ENCODE measurements around the gene CRKL.

The CRKL gene

DNA sequence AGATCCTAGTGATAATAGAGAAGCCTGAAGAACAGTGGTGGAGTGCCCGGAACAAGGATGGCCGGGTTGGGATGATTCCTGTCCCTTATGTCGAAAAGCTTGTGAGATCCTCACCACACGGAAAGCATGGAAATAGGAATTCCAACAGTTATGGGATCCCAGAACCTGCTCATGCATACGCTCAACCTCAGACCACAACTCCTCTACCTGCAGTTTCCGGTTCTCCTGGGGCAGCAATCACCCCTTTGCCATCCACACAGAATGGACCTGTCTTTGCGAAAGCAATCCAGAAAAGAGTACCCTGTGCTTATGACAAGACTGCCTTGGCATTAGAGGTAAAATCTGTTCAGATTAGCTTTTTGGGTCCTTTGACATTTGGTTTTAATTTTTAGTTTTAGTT lies 16.7 kb downstream of the CRKL start:
- TF ChIP-seq ZBTB7A (IDR thresholded peaks at IDR 0.05; ENCODE audit: low read depth) (no peak), TEAD4 (IDR thresholded peaks at IDR 0.05) (no peak), TAF1 (IDR thresholded peaks at IDR 0.05; ENCODE audit: low read depth) (no peak), CEBPB (IDR thresholded peaks at IDR 0.05) (no peak), EGR1 (IDR thresholded peaks at IDR 0.05) (no peak), YY1 (IDR thresholded peaks at IDR 0.05; ENCODE audit: low read depth) (no peak), EP300 (IDR thresholded peaks at IDR 0.05; ENCODE audit: borderline replicate concordance) (no peak), NFIC (IDR thresholded peaks at IDR 0.05) (no peak), FOXM1 (IDR thresholded peaks at IDR 0.05; ENCODE audit: borderline replicate concordance, low read depth) (no peak), RAD21 (IDR thresholded peaks at IDR 0.05; ENCODE audit: low read depth) (no peak)
- TF ChIP-seq, protein P1, sequence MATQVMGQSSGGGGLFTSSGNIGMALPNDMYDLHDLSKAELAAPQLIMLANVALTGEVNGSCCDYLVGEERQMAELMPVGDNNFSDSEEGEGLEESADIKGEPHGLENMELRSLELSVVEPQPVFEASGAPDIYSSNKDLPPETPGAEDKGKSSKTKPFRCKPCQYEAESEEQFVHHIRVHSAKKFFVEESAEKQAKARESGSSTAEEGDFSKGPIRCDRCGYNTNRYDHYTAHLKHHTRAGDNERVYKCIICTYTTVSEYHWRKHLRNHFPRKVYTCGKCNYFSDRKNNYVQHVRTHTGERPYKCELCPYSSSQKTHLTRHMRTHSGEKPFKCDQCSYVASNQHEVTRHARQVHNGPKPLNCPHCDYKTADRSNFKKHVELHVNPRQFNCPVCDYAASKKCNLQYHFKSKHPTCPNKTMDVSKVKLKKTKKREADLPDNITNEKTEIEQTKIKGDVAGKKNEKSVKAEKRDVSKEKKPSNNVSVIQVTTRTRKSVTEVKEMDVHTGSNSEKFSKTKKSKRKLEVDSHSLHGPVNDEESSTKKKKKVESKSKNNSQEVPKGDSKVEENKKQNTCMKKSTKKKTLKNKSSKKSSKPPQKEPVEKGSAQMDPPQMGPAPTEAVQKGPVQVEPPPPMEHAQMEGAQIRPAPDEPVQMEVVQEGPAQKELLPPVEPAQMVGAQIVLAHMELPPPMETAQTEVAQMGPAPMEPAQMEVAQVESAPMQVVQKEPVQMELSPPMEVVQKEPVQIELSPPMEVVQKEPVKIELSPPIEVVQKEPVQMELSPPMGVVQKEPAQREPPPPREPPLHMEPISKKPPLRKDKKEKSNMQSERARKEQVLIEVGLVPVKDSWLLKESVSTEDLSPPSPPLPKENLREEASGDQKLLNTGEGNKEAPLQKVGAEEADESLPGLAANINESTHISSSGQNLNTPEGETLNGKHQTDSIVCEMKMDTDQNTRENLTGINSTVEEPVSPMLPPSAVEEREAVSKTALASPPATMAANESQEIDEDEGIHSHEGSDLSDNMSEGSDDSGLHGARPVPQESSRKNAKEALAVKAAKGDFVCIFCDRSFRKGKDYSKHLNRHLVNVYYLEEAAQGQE (IDR thresholded peaks at IDR 0.05; ENCODE audit: low read depth) = no peak
- TF ChIP-seq, protein P2, sequence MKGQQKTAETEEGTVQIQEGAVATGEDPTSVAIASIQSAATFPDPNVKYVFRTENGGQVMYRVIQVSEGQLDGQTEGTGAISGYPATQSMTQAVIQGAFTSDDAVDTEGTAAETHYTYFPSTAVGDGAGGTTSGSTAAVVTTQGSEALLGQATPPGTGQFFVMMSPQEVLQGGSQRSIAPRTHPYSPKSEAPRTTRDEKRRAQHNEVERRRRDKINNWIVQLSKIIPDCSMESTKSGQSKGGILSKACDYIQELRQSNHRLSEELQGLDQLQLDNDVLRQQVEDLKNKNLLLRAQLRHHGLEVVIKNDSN (IDR thresholded peaks at IDR 0.05) = no peak
- TF ChIP-seq, protein P3, sequence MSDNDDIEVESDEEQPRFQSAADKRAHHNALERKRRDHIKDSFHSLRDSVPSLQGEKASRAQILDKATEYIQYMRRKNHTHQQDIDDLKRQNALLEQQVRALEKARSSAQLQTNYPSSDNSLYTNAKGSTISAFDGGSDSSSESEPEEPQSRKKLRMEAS (IDR thresholded peaks at IDR 0.05) = no peak

DNA sequence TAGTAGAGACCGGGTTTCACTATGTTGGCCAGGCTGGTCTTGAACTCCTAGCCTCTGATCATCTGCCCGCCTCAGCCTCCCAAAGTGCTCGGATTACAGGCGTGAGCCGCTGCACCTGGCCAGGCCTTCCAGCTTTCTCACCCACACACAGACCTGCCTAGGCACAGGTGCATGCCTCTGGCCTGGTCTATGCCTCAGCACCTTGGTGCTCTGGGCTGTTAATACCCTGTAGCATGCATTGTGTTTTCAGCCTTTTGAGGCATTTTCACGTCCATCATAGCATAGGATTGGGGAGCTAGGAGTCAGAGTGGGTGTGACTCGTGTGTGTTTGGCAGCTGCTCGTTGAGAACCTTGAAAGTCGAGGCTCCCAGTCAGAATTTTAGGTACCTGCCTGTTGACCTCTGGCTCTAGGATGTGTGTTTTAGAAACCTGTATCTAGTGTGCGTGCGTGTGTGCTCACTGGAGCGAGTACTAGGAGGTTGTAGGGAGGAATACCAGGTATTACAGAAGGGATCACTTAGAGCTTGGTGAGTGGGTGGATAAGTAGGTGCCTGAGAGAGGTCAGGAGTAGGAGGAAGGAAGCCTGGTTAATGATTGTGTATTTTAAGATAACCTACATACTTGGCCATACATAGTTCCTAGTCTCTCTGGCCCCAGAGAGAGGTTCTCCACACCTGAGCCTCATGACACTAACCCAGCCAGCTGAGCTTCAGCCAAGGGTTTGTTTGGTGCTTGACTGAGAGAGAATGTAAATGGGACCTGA lies 20.0 kb downstream of the CRKL start:
- TF ChIP-seq TEAD4 (IDR thresholded peaks at IDR 0.05) = no peak
- TF ChIP-seq, protein P1 (IDR thresholded peaks at IDR 0.05; ENCODE audit: low read depth) = no peak
- no peak for TF ChIP-seq ZBTB7A (IDR thresholded peaks at IDR 0.05; ENCODE audit: low read depth)
- TF ChIP-seq EGR1 (IDR thresholded peaks at IDR 0.05) = no peak
- TF ChIP-seq NFIC (IDR thresholded peaks at IDR 0.05) = no peak
- TF ChIP-seq TAF1 (IDR thresholded peaks at IDR 0.05; ENCODE audit: low read depth) = no peak
- no peak for TF ChIP-seq RAD21 (IDR thresholded peaks at IDR 0.05; ENCODE audit: low read depth)
- no peak for TF ChIP-seq FOXM1 (IDR thresholded peaks at IDR 0.05; ENCODE audit: borderline replicate concordance, low read depth)
- no peak for TF ChIP-seq EP300 (IDR thresholded peaks at IDR 0.05; ENCODE audit: borderline replicate concordance)
- TF ChIP-seq CEBPB (IDR thresholded peaks at IDR 0.05) = no peak
- no peak for TF ChIP-seq TCF12 (IDR thresholded peaks at IDR 0.05; ENCODE audit: low read depth)
- TF ChIP-seq YY1 (IDR thresholded peaks at IDR 0.05; ENCODE audit: low read depth) = no peak
- TF ChIP-seq, protein P3 (IDR thresholded peaks at IDR 0.05) = no peak
- TF ChIP-seq CREB1 (IDR thresholded peaks at IDR 0.05; ENCODE audit: low read depth) = no peak
- TF ChIP-seq, protein P2 (IDR thresholded peaks at IDR 0.05) = no peak

DNA sequence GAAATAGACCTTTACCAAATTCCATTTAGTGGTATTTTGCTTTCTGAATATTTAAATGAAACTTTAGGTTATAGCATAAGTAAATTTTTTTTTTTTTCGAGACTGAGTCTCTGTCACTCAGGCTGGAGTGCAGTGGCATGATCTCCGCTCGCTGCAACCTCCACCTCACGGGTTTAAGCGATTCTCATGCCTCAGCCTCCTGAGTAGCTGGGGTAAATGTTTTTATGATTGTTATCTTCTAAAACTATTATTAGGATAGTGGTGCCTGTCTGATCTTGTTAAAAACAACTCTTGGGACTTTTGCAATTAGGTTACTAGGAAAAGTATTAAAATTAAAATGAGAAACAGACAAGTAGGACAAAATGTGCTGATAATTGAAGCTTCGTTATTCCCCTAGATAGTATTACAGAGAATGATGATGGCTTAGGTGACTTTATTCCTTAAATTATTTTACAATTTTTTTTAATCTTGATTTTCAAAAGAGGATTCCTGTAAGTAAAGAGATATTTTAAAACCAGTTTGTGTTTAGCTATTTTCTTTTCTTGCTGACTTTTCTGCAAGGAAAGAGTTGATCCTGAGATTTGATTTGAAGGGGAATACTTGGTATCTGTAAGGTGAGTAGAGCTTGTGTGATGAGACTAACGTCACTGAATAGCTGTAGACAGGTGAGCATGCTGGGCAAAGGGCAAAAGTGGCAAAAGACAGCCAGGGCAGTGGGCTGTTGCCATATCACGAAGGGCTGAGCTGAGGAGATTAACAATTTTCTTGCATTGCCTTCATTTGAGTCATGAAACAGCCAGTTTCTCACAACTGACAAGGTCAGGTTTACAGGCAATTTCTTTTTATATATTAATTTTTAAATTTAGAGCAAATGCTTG lies 20.8 kb downstream of the CRKL start:
- TF ChIP-seq TEAD4 (IDR thresholded peaks at IDR 0.05) (no peak), EP300 (IDR thresholded peaks at IDR 0.05; ENCODE audit: borderline replicate concordance) (no peak), YY1 (IDR thresholded peaks at IDR 0.05; ENCODE audit: low read depth) (no peak), ZBTB7A (IDR thresholded peaks at IDR 0.05; ENCODE audit: low read depth) (no peak), EGR1 (IDR thresholded peaks at IDR 0.05) (no peak), RAD21 (IDR thresholded peaks at IDR 0.05; ENCODE audit: low read depth) (no peak)

DNA sequence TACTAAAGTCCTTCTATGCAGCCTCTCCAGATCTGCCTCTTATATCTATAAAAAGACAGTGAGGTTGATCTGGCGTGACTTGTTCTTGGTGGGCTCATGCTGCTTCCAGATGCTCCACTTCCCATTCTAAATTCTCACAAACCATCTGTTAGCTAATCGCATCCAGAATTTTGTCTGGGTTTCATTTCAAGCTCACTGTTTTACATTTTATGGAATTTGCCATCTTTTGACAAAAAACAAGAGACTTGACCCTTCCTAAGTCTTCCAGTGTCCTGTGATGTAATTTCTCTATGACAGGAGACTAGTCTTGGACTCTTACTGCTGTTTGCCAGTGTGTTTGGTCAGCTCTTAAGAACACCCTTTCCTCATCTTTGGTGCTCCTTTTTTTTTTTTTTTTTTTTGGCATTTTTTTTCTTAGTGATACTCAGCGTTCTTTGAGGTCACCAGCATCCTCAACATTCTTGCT lies 23.0 kb downstream of the CRKL start:
- TF ChIP-seq NFIC (IDR thresholded peaks at IDR 0.05) = no peak
- no peak for TF ChIP-seq EGR1 (IDR thresholded peaks at IDR 0.05)
- no peak for TF ChIP-seq CEBPB (IDR thresholded peaks at IDR 0.05)

DNA sequence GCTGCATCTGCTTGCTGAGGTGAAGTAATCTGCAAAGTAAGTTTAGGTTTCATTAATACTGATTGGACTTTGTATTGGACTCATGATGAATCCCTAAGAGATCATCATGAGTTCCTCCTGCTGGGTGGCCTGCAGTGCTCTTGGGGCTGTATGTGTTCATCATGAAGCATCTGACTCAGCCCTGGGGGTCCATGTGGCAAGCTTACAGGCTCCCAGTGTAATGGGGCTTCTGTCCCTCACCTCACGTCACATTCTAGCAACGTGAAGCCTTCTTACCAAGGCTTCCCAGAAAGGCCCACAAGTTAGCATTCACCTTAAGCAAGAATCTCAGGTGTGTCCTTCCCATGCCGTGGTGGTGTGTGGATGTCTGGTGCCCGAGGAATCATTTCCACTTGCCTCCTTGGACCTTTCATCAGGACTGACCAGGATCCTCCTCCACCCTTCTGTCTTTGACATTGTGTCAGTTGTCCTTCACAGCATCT lies 23.7 kb downstream of the CRKL start:
- TF ChIP-seq CEBPB (IDR thresholded peaks at IDR 0.05) = no peak
- no peak for TF ChIP-seq NFIC (IDR thresholded peaks at IDR 0.05)
- TF ChIP-seq, protein P1 (IDR thresholded peaks at IDR 0.05; ENCODE audit: low read depth) = no peak
- TF ChIP-seq TAF1 (IDR thresholded peaks at IDR 0.05; ENCODE audit: low read depth) = no peak
- no peak for TF ChIP-seq TCF12 (IDR thresholded peaks at IDR 0.05; ENCODE audit: low read depth)
- TF ChIP-seq, protein P2 (IDR thresholded peaks at IDR 0.05) = no peak
- TF ChIP-seq, protein P3 (IDR thresholded peaks at IDR 0.05) = no peak
- no peak for TF ChIP-seq FOXM1 (IDR thresholded peaks at IDR 0.05; ENCODE audit: borderline replicate concordance, low read depth)
- TF ChIP-seq ZBTB7A (IDR thresholded peaks at IDR 0.05; ENCODE audit: low read depth) = no peak
- TF ChIP-seq CREB1 (IDR thresholded peaks at IDR 0.05; ENCODE audit: low read depth) = no peak
- TF ChIP-seq YY1 (IDR thresholded peaks at IDR 0.05; ENCODE audit: low read depth) = no peak
- TF ChIP-seq EP300 (IDR thresholded peaks at IDR 0.05; ENCODE audit: borderline replicate concordance) = no peak
- no peak for TF ChIP-seq TEAD4 (IDR thresholded peaks at IDR 0.05)
